ENCODE data around the gene SIAH1.

- TF ChIP-seq EP300 (IDR thresholded peaks at IDR 0.05) (no peak), POLR2A (IDR thresholded peaks at IDR 0.05; ENCODE audit: low read depth) (no peak), POLR2AphosphoS5 (IDR thresholded peaks at IDR 0.05) (no peak)
- TF ChIP-seq, protein P1, sequence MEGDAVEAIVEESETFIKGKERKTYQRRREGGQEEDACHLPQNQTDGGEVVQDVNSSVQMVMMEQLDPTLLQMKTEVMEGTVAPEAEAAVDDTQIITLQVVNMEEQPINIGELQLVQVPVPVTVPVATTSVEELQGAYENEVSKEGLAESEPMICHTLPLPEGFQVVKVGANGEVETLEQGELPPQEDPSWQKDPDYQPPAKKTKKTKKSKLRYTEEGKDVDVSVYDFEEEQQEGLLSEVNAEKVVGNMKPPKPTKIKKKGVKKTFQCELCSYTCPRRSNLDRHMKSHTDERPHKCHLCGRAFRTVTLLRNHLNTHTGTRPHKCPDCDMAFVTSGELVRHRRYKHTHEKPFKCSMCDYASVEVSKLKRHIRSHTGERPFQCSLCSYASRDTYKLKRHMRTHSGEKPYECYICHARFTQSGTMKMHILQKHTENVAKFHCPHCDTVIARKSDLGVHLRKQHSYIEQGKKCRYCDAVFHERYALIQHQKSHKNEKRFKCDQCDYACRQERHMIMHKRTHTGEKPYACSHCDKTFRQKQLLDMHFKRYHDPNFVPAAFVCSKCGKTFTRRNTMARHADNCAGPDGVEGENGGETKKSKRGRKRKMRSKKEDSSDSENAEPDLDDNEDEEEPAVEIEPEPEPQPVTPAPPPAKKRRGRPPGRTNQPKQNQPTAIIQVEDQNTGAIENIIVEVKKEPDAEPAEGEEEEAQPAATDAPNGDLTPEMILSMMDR (IDR thresholded peaks at IDR 0.05) = no peak
These were observed 12.5 kb downstream of the SIAH1 start for GRCh38 chr16:48372744-48373143.
